HEK293 (cell line): ENCODE results near the gene ICAM1.
A peak's percentile ranks its signal among the peaks of the same experiment; 100 is the strongest.

Experiments used
- CTCF ChIA-PET: fragments of 350-600 bp; formaldehyde crosslinking; extraction: SDS; loops from one replicate; lab custom pipeline; 2021; ENCODE audit warnings: antibody characterized with exemption; lab: Yijun Ruan, JAX
- POLR2A ChIA-PET: fragments of 300-600 bp; formaldehyde crosslinking; extraction: SDS; loops from one replicate; lab custom pipeline; 2020; ENCODE audit warnings: antibody characterized with exemption, inconsistent platforms; lab: Yijun Ruan, JAX
- H3K27ac ChIP-seq: fragments of 200-500 bp; sonication (Bioruptor generic); 2 replicates; pipeline ENCODE4 v1.5.1; 2014; ENCODE audit warnings: low read depth, low read length, control low read depth, inconsistent platforms; ENCODE audit errors: extremely low read depth
- H3K36me3 ChIP-seq, 2 experiments: fragments of 200-500 bp in 1 of 2; sonication (Bioruptor generic) in 1 of 2; 1 replicate in 1 of 2; 2 replicates in 1 of 2; pipeline ENCODE4 v1.5.1; 2014 to 2017; ENCODE audit warnings: inconsistent platforms in 2 of 2, low read length in 2 of 2; ENCODE audit not compliant: control insufficient read depth in 2 of 2, insufficient read depth in 1 of 2
- H3K4me1 ChIP-seq: fragments of 200-500 bp; sonication (Bioruptor generic); 2 replicates; pipeline ENCODE4 v1.5.1; 2014; ENCODE audit warnings: mild to moderate bottlenecking, low read length, inconsistent platforms; ENCODE audit not compliant: control insufficient read depth, insufficient read depth
- H3K4me3 ChIP-seq: 2 replicates; pipeline ENCODE4 v1.5.1; 2011; ENCODE audit warnings: low read depth, mild to moderate bottlenecking, control low read depth, low read length, moderate library complexity
- H3K9me3 ChIP-seq: fragments of 200-500 bp; sonication (Bioruptor generic); 2 replicates; pipeline ENCODE4 v1.5.1; 2014; ENCODE audit warnings: low read depth, low read length, inconsistent platforms; ENCODE audit not compliant: control insufficient read depth, insufficient read depth
- HOXA7 ChIP-seq: sonication (generic); formaldehyde crosslinking; IDR thresholded peaks from 2 replicates; pipeline ENCODE4 v1.8.1; 2022; ENCODE audit warnings: missing genetic modification reagents, borderline replicate concordance
- HOXD13 ChIP-seq: sonication (generic); formaldehyde crosslinking; IDR thresholded peaks from 2 replicates; pipeline ENCODE4 v1.8.0; 2022; ENCODE audit warnings: missing genetic modification reagents, borderline replicate concordance
- MZF1 ChIP-seq: fragments of 450-650 bp; formaldehyde crosslinking; IDR thresholded peaks from 2 replicates; pipeline ENCODE4 v1.5.1; 2017; ENCODE audit warnings: missing biosample characterization, missing genetic modification characterization, borderline replicate concordance
- SP2 ChIP-seq: fragments of 450-650 bp; formaldehyde crosslinking; IDR thresholded peaks from 2 replicates; pipeline ENCODE4 v1.5.1; 2016; ENCODE audit warnings: missing biosample characterization, missing genetic modification characterization
- ZBTB1 ChIP-seq: fragments of 450-650 bp; formaldehyde crosslinking; IDR thresholded peaks from 2 replicates; pipeline ENCODE4 v1.5.1; 2016; ENCODE audit warnings: missing biosample characterization, missing genetic modification characterization
- ZBTB10 ChIP-seq: fragments of 450-650 bp; formaldehyde crosslinking; IDR thresholded peaks from 2 replicates; pipeline ENCODE4 v1.5.1; 2016; ENCODE audit warnings: missing biosample characterization, missing genetic modification characterization
- ZBTB11 ChIP-seq: fragments of 450-650 bp; formaldehyde crosslinking; conservative IDR thresholded peaks from 2 replicates; pipeline ENCODE4 v1.5.1; 2016; ENCODE audit warnings: low read depth, missing biosample characterization, missing genetic modification characterization
- ZNF112 ChIP-seq: fragments of 450-650 bp; formaldehyde crosslinking; IDR thresholded peaks from 2 replicates; pipeline ENCODE4 v1.5.0; 2017; ENCODE audit warnings: missing biosample characterization, missing genetic modification characterization
- ZNF121 ChIP-seq: fragments of 450-650 bp; formaldehyde crosslinking; IDR thresholded peaks from 2 replicates; pipeline ENCODE4 v1.5.1; 2016; ENCODE audit warnings: missing biosample characterization, missing genetic modification characterization
- ZNF133 ChIP-seq: fragments of 450-650 bp; formaldehyde crosslinking; IDR thresholded peaks from 2 replicates; pipeline ENCODE4 v1.5.1; 2016; ENCODE audit warnings: missing biosample characterization, missing genetic modification characterization
- ZNF155 ChIP-seq: fragments of 450-650 bp; formaldehyde crosslinking; IDR thresholded peaks from 2 replicates; pipeline ENCODE4 v1.5.1; 2016; ENCODE audit warnings: missing biosample characterization, missing genetic modification characterization
- ZNF19 ChIP-seq: fragments of 450-650 bp; formaldehyde crosslinking; IDR thresholded peaks from 2 replicates; pipeline ENCODE4; 2016; ENCODE audit warnings: missing biosample characterization, missing genetic modification characterization, low read depth
- ZNF266 ChIP-seq: fragments of 450-650 bp; formaldehyde crosslinking; IDR thresholded peaks from 2 replicates; pipeline ENCODE4 v1.5.1; 2016; ENCODE audit warnings: missing biosample characterization, missing genetic modification characterization, low read depth
- ZNF433 ChIP-seq: fragments of 450-650 bp; formaldehyde crosslinking; IDR thresholded peaks from 2 replicates; pipeline ENCODE4 v1.5.1; 2016; ENCODE audit warnings: missing biosample characterization, missing genetic modification characterization, low read depth
- ZNF473 ChIP-seq: fragments of 450-650 bp; formaldehyde crosslinking; IDR thresholded peaks from 2 replicates; pipeline ENCODE4 v1.5.1; 2017; ENCODE audit warnings: missing biosample characterization, missing genetic modification characterization
- ZNF510 ChIP-seq: fragments of 450-650 bp; formaldehyde crosslinking; IDR thresholded peaks from 2 replicates; pipeline ENCODE4 v1.5.1; 2018; ENCODE audit warnings: mild to moderate bottlenecking, missing genetic modification characterization, missing biosample characterization; ENCODE audit not compliant: insufficient replicate concordance
- ZNF514 ChIP-seq: fragments of 450-650 bp; formaldehyde crosslinking; IDR thresholded peaks from 2 replicates; pipeline ENCODE4 v1.5.1; 2016; ENCODE audit warnings: missing biosample characterization, missing genetic modification characterization
- ZNF558 ChIP-seq: fragments of 450-650 bp; formaldehyde crosslinking; IDR thresholded peaks from 2 replicates; pipeline ENCODE4 v1.5.1; 2016; ENCODE audit warnings: missing biosample characterization, missing genetic modification characterization
- ZNF585B ChIP-seq: fragments of 450-650 bp; formaldehyde crosslinking; IDR thresholded peaks from 2 replicates; pipeline ENCODE4 v1.5.1; 2016; ENCODE audit warnings: missing biosample characterization, missing genetic modification characterization
- ZNF621 ChIP-seq: fragments of 450-650 bp; formaldehyde crosslinking; IDR thresholded peaks from 2 replicates; pipeline ENCODE4 v1.5.1; 2017; ENCODE audit warnings: missing biosample characterization, missing genetic modification characterization
- ZNF623 ChIP-seq: fragments of 450-650 bp; formaldehyde crosslinking; IDR thresholded peaks from 2 replicates; pipeline ENCODE4 v1.5.1; 2016; ENCODE audit warnings: missing biosample characterization, missing genetic modification characterization
- ZNF624 ChIP-seq: fragments of 450-650 bp; formaldehyde crosslinking; IDR thresholded peaks from 2 replicates; pipeline ENCODE4 v1.5.1; 2017; ENCODE audit warnings: missing biosample characterization, missing genetic modification characterization
- ZNF626 ChIP-seq: fragments of 450-650 bp; sonication (Bioruptor Pico); formaldehyde crosslinking; IDR thresholded peaks from 2 replicates; pipeline ENCODE4 v1.5.1; 2018; ENCODE audit warnings: missing biosample characterization, missing genetic modification characterization, inconsistent platforms
- ZNF707 ChIP-seq: fragments of 450-650 bp; formaldehyde crosslinking; IDR thresholded peaks from 2 replicates; pipeline ENCODE4 v1.5.1; 2016; ENCODE audit warnings: missing biosample characterization, missing genetic modification characterization
- TF ChIP-seq, protein P1 (sequence below): fragments of 450-650 bp; formaldehyde crosslinking; IDR thresholded peaks from 2 replicates; pipeline ENCODE4 v1.5.1; 2016; ENCODE audit warnings: missing biosample characterization, missing genetic modification characterization
- TF ChIP-seq, protein P2 (sequence below): fragments of 450-650 bp; formaldehyde crosslinking; IDR thresholded peaks from 2 replicates; pipeline ENCODE4 v1.5.1; 2016; ENCODE audit warnings: missing biosample characterization, missing genetic modification characterization
- TF ChIP-seq, protein P3 (sequence below): fragments of 450-650 bp; formaldehyde crosslinking; IDR thresholded peaks from 2 replicates; pipeline ENCODE4 v1.5.1; 2016; ENCODE audit warnings: missing biosample characterization, missing genetic modification characterization

Gene ICAM1

DNA sequence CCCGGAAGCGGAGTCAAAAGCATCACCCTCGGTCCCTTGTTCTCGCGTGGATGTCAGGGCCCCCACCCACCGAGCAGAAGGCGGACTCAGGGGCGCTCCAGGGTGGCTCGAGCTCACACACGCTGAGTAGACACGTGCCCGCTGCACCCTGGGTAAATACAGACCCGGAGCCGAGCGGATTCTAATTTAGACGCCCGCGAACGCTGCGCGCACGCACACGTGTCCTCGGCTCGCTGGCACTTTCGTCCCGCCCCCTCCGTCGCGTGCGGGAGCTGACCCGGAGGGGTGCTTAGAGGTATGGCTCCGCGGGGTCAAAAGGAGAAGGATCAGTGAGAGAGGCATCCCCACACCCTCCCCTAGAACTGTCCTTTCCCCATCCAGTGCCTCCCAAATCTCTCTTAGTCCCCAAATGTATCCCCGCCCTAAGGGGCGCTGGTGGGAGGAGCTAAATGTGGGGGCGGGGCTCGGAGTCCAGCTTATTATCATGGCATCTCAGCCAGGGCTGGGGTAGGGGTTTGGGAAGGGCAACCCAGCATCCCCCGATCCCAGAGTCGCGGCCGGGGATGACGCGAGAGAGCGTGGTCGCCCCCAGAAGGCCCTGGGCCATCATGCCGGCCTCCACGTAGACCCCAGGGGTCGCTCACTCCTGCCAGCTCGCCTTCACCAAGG is 18.4 kb downstream of the ICAM1 start:
- H3K27ac ChIP-seq, result no peak overlapping the region
- ChIA-PET POLR2A (interaction anchor here (0.5 to 1.7 kb wide), 16 partner anchors 12 to 1119 kb away, joined by 3 to 21 read pairs (median 4); partner anchors contain the start of genes ICAM1, RAVER1 and TYK2), CTCF (interaction anchor here (0.6 to 3.2 kb wide), 13 partner anchors 9 to 260 kb away, joined by 3 to 13 read pairs (median 4); partner anchors contain the start of gene ICAM1)
- H3K4me1 ChIP-seq, result peaks cover 4% of the 10 kb centered on the region; the same call in 1 of the 2 replicates
- H3K9me3 ChIP-seq, result no peaks in the 10 kb centered on the region
- peak overlapping the region; percentile 33 for H3K4me3 ChIP-seq
- H3K36me3 ChIP-seq, result peaks cover 0 to 3% of the 10 kb centered on the region in 2 experiments; a peak in 1 of 3 replicates
- TF ChIP-seq, protein P1, sequence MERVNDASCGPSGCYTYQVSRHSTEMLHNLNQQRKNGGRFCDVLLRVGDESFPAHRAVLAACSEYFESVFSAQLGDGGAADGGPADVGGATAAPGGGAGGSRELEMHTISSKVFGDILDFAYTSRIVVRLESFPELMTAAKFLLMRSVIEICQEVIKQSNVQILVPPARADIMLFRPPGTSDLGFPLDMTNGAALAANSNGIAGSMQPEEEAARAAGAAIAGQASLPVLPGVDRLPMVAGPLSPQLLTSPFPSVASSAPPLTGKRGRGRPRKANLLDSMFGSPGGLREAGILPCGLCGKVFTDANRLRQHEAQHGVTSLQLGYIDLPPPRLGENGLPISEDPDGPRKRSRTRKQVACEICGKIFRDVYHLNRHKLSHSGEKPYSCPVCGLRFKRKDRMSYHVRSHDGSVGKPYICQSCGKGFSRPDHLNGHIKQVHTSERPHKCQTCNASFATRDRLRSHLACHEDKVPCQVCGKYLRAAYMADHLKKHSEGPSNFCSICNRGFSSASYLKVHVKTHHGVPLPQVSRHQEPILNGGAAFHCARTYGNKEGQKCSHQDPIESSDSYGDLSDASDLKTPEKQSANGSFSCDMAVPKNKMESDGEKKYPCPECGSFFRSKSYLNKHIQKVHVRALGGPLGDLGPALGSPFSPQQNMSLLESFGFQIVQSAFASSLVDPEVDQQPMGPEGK (tag by site-specific recombination), result peak; percentile 51; the same call in 1 of the 2 replicates
- TF ChIP-seq ZNF707 (tag by site-specific recombination) (no peak), ZNF266 (tag by site-specific recombination) (no peak), ZBTB1 (tag by site-specific recombination) (no peak), MZF1 (tag by site-specific recombination) (no peak), ZNF621 (tag by site-specific recombination) (no peak), ZNF623 (tag by site-specific recombination) (no peak), ZNF585B (no peak), ZBTB10 (tag by site-specific recombination) (peak; percentile 80), ZNF624 (tag by site-specific recombination) (no peak), ZNF19 (tag by site-specific recombination) (no peak), HOXA7 (CRISPR knock-in tag) (no peak), HOXD13 (CRISPR knock-in tag) (no peak), ZNF626 (tag by site-specific recombination) (no peak), ZBTB11 (no peak), ZNF155 (no peak), ZNF112 (tag by site-specific recombination) (no peak), ZNF473 (tag by site-specific recombination) (no peak), ZNF121 (tag by site-specific recombination) (no peak), ZNF510 (tag by site-specific recombination) (no peak), ZNF558 (tag by site-specific recombination) (no peak), ZNF133 (tag by site-specific recombination) (no peak), ZNF514 (tag by site-specific recombination) (no peak), ZNF433 (tag by site-specific recombination) (no peak), SP2 (tag by site-specific recombination) (peak; percentile 75)
- TF ChIP-seq, protein P2, sequence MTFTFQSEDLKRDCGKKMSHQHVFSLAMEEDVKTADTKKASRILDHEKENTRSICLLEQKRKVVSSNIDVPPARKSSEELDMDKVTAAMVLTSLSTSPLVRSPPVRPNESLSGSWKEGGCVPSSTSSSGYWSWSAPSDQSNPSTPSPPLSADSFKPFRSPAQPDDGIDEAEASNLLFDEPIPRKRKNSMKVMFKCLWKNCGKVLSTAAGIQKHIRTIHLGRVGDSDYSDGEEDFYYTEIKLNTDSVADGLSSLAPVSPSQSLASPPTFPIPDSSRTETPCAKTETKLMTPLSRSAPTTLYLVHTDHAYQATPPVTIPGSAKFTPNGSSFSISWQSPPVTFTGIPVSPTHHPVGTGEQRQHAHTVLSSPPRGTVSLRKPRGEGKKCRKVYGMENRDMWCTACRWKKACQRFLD, result no peak
- TF ChIP-seq, protein P3, sequence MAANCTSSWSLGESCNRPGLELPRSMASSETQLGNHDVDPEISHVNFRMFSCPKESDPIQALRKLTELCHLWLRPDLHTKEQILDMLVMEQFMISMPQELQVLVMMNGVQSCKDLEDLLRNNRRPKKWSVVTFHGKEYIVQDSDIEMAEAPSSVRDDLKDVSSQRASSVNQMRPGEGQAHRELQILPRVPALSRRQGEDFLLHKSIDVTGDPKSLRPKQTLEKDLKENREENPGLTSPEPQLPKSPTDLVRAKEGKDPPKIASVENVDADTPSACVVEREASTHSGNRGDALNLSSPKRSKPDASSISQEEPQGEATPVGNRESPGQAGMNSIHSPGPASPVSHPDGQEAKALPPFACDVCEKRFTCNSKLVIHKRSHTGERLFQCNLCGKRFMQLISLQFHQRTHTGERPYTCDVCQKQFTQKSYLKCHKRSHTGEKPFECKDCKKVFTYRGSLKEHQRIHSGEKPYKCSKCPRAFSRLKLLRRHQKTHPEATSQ (tag by site-specific recombination), result no peak
